GM21737 (cell line): ENCODE data around the gene UCP2.
"Not testable (repeated sequence)": the region's sequence is repeated elsewhere in the genome, so short reads cannot be mapped to it uniquely, and the experiment has no call there.

Experiments
- ATAC-seq: cut with Tn5 transposase; IDR thresholded peaks from one replicate; pipeline ENCODE4 v1.9.1; 2021; ENCODE audit warnings: mild to moderate bottlenecking, moderate library complexity; ENCODE audit not compliant: unreplicated experiment

UCP2 gene

DNA sequence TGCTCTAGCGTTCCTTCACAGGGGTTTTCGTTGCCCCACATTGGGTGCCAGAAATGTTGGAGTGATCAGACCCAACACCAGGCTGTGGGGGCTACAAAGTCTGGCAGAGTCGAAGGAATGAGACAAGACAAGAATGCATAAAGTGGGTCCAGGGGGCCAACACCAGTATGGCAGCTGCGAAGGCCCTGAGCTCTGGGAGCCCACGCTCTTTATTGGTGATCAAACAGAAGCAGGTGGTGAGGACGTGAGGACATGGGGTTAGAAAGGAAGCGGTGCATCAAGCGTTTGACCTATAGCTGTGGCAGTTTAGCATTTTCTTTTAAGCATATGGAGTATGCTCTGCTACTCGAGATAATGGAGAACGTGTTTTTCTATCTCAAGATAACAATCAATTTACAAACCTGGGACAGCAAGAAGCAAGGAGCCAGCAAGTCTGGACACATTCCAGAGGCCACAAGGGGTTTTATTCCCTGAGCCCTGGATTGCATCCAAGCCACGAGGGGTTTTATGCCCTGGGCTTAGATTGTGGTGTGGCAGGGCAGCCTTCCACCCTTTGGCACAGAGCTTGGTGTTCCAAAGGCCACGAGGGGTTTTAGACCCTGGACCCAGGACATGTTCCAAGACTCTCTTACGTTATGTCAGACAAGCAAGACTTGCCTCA lies 35.7 kb downstream of the UCP2 start:
- no peak for ATAC-seq

DNA sequence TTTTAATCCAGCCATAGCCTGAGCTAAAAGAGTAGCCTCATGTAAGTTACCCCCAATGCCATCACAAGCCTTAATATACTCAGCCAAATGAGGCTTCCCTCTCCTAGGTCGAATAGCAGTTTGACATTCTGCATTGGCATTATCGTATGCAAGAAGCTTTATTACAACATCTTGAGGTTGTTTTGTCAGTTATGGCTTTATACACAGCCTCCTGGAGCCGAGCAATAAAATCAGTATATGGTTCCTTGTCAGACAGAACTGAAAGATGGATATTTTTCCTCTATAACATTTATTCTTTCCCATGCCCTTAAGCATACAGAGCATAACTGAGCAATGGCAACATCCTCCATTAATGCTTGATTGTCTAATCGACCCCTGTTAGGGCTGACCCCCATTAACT lies 37.2 kb downstream of the UCP2 start:
- ATAC-seq = no peak

DNA sequence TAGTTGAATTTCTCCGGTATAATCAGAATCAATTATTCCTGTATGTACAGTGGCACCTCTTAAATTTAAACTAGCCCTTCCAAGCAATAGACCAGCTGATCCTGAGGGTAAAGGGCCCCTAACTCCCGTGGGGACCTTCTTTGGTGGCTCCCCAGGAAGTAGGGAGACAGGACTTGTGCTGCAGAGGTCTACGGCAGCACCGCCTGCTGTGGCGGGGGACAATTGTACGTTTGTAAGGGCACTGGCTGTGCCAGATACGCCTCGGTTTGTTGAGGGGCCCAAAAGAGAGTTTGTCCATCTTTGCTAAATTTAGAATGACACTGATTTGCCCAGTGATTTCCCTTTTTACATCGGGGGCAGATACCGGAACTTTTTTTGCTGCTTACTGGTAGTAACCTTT lies 37.7 kb downstream of the UCP2 start:
- no peak for ATAC-seq

DNA sequence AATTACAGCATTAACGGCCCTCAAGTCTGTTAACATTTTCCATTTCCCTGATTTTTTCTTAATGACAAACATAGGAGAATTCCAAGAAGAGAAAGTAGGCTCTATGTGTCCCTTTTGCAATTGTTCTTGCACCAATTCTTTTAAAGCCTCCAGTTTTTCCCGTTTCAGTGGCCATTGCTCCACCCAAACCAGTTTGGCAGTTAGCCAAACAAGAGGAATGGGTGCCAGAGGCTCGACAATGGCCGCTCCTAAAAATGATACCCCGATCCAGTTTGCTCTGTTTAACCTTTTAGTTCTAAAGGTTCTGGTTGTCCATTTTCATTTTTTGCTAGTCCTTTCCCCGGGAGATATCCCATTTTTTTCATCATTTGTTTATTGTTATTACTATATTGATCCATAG lies 38.6 kb downstream of the UCP2 start:
- no peak for ATAC-seq

DNA sequence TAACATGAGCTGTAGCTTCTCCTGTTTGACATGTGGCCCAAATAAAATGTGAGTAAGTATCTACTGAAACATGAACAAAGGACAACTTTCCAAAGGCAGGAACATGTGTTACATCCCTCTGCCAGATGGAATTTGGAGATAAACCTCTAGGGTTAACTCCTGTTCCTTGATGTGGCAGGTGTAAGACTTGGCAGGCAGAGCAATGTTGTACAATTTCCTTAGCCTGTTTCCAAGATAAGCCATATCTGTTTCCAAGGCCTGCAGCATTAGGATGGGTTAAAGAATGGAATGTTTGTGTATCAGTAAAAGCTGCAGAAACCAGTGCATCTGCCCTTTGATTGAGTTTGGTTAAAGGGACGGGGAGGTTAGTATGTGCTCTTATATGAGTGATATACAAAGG lies 40.6 kb downstream of the UCP2 start:
- no peak for ATAC-seq

DNA sequence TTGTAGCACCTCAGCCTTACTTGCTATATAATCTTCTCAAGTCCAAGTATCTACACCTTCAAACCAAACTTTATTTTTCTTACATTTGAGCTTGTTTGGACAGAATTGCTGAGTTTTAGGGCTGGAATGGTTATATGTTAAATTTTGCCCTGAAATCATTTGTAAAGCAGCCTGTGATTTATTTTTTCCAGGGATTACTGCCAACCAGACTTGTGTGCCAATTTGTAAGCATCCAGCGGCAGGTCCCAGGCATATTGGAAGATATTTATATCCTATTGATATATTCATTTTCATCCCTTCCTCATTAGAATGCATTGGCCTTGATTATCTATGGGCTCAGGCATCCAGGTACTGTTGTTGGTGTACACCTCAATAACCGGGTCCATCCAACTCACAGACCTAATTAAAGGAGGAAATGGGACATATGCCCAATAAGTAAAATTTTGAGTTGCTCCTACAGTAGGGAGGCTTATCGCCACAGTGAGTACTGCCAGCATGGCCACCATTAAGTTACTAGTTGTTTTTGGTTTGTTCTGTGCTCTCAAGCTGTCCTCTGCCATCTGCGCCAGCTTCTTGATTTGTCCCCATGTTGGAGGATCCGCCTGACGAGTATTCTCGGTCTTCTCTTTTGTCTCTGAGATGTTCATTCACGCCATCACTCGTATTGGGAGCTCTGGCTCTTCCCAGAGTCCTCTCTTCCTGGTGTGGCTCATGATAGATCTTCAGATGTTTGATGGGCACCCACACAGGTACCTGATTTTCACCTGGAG lies 41.7 kb downstream of the UCP2 start:
- no peak for ATAC-seq

DNA sequence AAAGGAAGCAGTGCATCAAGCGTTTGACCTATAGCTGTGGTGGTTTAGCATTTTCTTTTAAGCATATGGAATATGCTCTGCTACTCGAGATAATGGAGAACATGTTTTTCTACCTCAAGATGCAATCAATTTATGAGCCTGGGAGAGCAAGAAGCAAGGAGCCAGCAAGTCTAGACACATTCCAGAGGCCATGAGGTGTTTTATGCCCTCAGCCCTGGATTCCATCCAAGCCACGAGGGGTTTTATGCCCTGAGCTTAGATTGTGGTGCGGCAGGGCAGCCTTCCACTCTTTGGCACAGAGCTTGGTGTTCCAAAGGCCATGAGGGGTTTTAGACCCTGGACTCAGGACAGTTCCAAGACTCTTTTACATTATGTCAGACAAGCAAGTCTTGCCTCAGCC lies 43.5 kb downstream of the UCP2 start:
- ATAC-seq = no peak

DNA sequence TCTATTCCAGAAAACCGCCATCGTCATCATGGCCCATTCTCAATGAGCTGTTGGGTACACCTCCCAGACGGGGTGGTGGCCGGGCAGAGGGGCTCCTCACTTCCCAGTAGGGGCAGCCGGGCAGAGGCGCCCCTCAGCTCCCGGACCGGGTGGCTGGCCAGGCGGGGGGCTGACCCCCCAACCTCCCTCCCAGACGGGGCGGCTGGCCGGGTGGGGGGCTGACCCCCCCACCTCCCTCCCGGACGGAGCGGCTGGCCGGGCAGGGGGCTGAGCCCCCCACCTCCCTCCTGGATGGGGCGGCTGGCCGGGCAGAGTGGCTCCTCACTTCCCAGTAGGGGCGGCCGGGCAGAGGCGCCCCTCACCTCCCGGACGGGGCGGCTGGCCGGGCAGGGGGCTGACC lies 46.6 kb downstream of the UCP2 start:
- not testable (repeated sequence) for ATAC-seq

DNA sequence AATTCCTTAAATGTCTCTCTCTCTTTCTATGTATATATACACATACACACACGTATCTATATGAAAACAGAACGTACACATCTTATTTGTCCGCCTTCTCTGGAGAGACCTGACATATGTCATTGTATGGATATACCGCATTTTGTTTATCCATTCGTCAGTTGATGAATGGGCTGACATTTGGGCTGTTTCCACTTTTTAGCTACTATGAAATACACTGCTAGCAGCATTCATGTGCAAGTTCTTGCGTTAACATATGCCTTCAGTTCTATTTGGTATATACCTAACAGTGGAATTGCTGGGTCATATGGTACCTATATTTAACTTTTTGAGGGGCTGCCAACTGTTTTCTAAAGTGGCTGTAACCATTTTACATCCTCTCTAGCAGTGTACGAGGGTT lies 49.9 kb downstream of the UCP2 start:
- ATAC-seq = no peak

DNA sequence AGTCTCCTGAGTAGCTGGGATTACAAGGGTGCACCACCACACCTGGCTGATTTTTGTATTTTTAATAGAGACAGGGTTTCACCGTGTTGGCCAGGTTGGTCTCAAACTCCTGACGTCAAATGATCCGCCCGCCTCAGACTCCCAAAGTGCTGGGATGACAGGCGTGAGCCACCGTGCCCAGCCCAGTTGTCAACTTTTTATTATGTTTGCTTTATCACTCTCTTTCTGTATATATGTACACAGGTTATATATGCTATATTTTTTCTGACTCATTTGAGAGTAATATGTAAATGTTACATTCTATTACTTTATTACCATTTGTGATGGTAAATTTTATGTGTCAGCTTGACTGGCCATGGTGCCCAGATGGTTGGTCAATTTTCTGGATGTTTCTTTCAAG lies 50.7 kb downstream of the UCP2 start:
- no peak for ATAC-seq

DNA sequence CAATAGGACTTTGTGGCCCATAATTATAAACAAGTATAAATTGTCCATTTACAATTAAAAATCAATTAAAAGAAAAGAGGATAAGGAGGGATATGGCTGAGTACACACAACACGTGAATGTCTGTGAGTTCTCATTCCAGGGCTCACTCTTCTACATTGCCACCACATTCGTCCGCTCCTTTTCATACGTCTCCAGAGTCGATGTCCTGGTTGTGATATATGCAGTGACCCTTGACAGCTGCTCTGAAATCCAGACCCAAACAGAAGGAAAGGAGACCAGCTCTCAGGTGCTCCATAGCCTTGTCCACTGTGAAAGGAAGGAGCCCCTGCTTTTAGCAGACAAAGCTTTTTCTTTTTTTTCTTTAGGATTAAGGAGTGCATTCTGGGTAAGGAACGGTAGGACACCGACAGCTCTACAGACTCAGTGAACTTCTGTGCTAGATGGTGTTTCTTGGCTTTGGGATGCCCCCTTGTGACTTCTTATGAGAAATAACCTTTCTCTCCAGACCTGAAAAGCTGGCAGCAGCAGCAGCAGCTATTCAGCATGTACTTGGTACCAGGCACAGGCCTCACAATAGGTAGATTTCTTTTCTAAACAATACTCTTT lies 51.5 kb downstream of the UCP2 start:
- no peak for ATAC-seq

DNA sequence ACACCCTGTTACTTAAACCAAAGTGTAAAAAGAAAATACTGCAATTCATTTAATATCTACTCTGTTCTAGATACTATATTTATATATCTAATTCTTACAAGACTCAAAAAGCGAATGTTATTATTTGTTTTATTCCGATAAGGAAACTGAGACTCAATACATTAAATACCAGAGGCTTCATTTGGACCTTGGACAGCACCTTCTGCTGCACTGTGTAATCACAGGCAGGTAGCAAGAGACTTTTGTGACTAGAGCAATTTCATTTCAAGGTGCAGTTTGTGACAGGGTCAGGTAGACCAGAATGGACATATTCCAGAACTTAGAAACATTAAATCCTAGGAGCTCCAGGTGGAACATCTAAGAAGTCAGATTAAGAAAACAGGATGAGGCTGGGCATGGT lies 53.3 kb downstream of the UCP2 start:
- no peak for ATAC-seq
